CD14-positive monocyte (primary cell): ENCODE measurements around the gene ECPAS. TPM values are rescaled to one million over a fixed set of nuclear protein-coding genes. Genes with fewer than 3 reads are reported as not detected.

ENCODE experiments used
- DNase-seq, 3 donors: peaks; one replicate each; pipeline ENCODE4 v3.0.0-alpha.2; 2011 to 2022
- H2AFZ ChIP-seq: 2 replicates; pipeline ENCODE4 v1.6.0; 2012; ENCODE audit warnings: mild to moderate bottlenecking, low read depth, low read length, inconsistent platforms; ENCODE audit not compliant: insufficient read depth, poor library complexity, severe bottlenecking
- H3K27ac ChIP-seq, 2 donors: 1 replicate in 1 of 2; 2 replicates in 1 of 2; pipeline ENCODE4 v1.5.1; 2012 to 2013; ENCODE audit warnings: low read length in 2 of 2, control low read depth in 1 of 2, inconsistent platforms in 1 of 2, low read depth in 1 of 2, mild to moderate bottlenecking in 1 of 2
- H3K27me3 ChIP-seq, 2 donors: one replicate each; pipeline versions ENCODE4 v1.6.0 to v1.6.1; 2011 to 2013; ENCODE audit warnings: low read length in 2 of 2; ENCODE audit not compliant: control insufficient read depth in 2 of 2, insufficient read depth in 2 of 2
- H3K36me3 ChIP-seq, 2 donors: replicated peaks in 1 of 2; 1 replicate in 1 of 2; 2 replicates in 1 of 2; pipeline versions ENCODE4 v1.5.1 to v1.6.1; 2012 to 2013; ENCODE audit warnings: low read length in 2 of 2, control low read depth in 1 of 2, inconsistent platforms in 1 of 2, mild to moderate bottlenecking in 1 of 2; ENCODE audit not compliant: insufficient read depth in 2 of 2, control insufficient read depth in 1 of 2
- H3K4me1 ChIP-seq, 2 donors: 1 replicate in 1 of 2; 2 replicates in 1 of 2; pipeline versions ENCODE4 v1.5.1 to v1.6.1; 2012 to 2013; ENCODE audit warnings: low read length in 2 of 2, control low read depth in 1 of 2, inconsistent platforms in 1 of 2, mild to moderate bottlenecking in 1 of 2, moderate library complexity in 1 of 2; ENCODE audit not compliant: insufficient read depth in 2 of 2, control insufficient read depth in 1 of 2
- H3K4me2 ChIP-seq: replicated peaks from 2 replicates; pipeline ENCODE3; 2012; ENCODE audit warnings: low read length, moderate library complexity, mild to moderate bottlenecking; ENCODE audit not compliant: poor library complexity, severe bottlenecking; ENCODE audit errors: extremely low read depth
- H3K4me3 ChIP-seq, 3 experiments: fragments of 200-600 bp in 1 of 3; sonication (generic) in 1 of 3; replicated peaks in 1 of 3; 1 replicate in 2 of 3; 2 replicates in 1 of 3; pipeline ENCODE4 v1.5.1; 2011 to 2013; ENCODE audit warnings: low read length in 3 of 3, mild to moderate bottlenecking in 3 of 3, control low read depth in 2 of 3, low read depth in 2 of 3, inconsistent platforms in 1 of 3, moderate library complexity in 1 of 3
- H3K79me2 ChIP-seq: 2 replicates; pipeline ENCODE4 v1.6.0; 2012; ENCODE audit warnings: mild to moderate bottlenecking, control low read depth, inconsistent platforms, low read length, moderate library complexity; ENCODE audit not compliant: insufficient read depth
- H3K9ac ChIP-seq: 2 replicates; pipeline ENCODE4 v1.6.0; 2017; ENCODE audit warnings: low read length, mild to moderate bottlenecking; ENCODE audit not compliant: insufficient read depth, poor library complexity, severe bottlenecking
- H3K9me3 ChIP-seq, 2 donors: replicated peaks in 1 of 2; 1 replicate in 1 of 2; 2 replicates in 1 of 2; pipeline versions ENCODE4 v1.5.1 to v1.6.1; 2012 to 2013; ENCODE audit warnings: low read length in 2 of 2, control low read depth in 1 of 2; ENCODE audit not compliant: control insufficient read depth in 1 of 2, insufficient read depth in 1 of 2
- H4K20me1 ChIP-seq: 2 replicates; pipeline ENCODE4 v1.6.0; 2012; ENCODE audit warnings: mild to moderate bottlenecking, low read length, control low read depth, moderate library complexity; ENCODE audit not compliant: insufficient read depth
- H3K27ac Mint-ChIP-seq, 7 donors: one replicate each; pipeline ENCODE4 v1.8.0; 2020; ENCODE audit warnings: mild to moderate bottlenecking in 7 of 7, mixed read lengths in 7 of 7, moderate library complexity in 6 of 7, inconsistent platforms in 2 of 7
- H3K27me3 Mint-ChIP-seq, 3 donors: one replicate each; pipeline ENCODE4 v1.8.0; 2021 to 2022; ENCODE audit warnings: low read depth in 3 of 3, mild to moderate bottlenecking in 3 of 3, mixed read lengths in 3 of 3, moderate library complexity in 3 of 3, inconsistent platforms in 1 of 3
- H3K36me3 Mint-ChIP-seq, 2 donors: one replicate each; pipeline ENCODE4 v1.8.0; 2020; ENCODE audit warnings: mixed read lengths in 2 of 2, inconsistent platforms in 1 of 2, mild to moderate bottlenecking in 1 of 2
- H3K4me1 Mint-ChIP-seq: one replicate; pipeline ENCODE4 v1.8.0; 2020; ENCODE audit warnings: mild to moderate bottlenecking, mixed read lengths
- H3K4me3 Mint-ChIP-seq, 2 donors: one replicate each; pipeline ENCODE4 v1.8.0; 2020; ENCODE audit warnings: mild to moderate bottlenecking in 2 of 2, mixed read lengths in 2 of 2, moderate library complexity in 1 of 2
- H3K9me3 Mint-ChIP-seq, 7 donors: one replicate each; pipeline ENCODE4 v1.8.0; 2020 to 2022; ENCODE audit warnings: mixed read lengths in 7 of 7, mild to moderate bottlenecking in 6 of 7, moderate library complexity in 6 of 7, inconsistent platforms in 2 of 7
- CTCF ChIP-seq: fragments of 200-600 bp; IDR thresholded peaks from one replicate; pipeline ENCODE4 v1.8.0; 2022; ENCODE audit warnings: antibody characterized with exemption, mild to moderate bottlenecking
- WGBS: methylation state at CpG from one replicate; pipeline ENCODE4 v1.1.5; 2013; ENCODE audit warnings: missing lambda C conversion rate; ENCODE audit not compliant: insufficient coverage; 5-methylcytosine and 5-hydroxymethylcytosine counted together
- intact Hi-C, 2 donors: fragments of 100-400 bp; cut with micrococcal nuclease; formaldehyde crosslinking; loops; one replicate each; pipeline versions ENCODE4 v1.15.0 to v1.15.1; 2023
- polyA plus RNA-seq, 3 donors: library from polyadenylated mRNA; depleted of rRNA in 1 of 3; unstranded in 2 of 3; stranded (reverse) in 1 of 3; fragments of 300-500 nt in 2 of 3; fragments of >200 nt in 1 of 3; fragmentation: Illumina TruSeq in 2 of 3; gene quantifications; 1 replicate in 2 of 3; 2 replicates in 1 of 3; pipeline ENCODE4 v1.2.3, GENCODE V29; 2012 to 2021

Gene ECPAS
- polyA plus RNA-seq, 3 donors = 7.4 to 27.6 (median 15.9) TPM

- Mint-ChIP-seq H3K36me3 (peaks cover 0 to 6% of the 10 kb centered on the region in 2 donors), H3K27ac (peak overlapping the region in 3 of 7 donors; percentile 17 to 62 (median 38)), H3K9me3 (peaks cover 0 to 7% (median 4%) of the 10 kb centered on the region in 7 donors), H3K27me3 (peaks cover 0 to 1% (median 0%) of the 10 kb centered on the region in 3 donors), H3K4me3 (no peak overlapping the region), H3K4me1 (peaks cover 26% of the 10 kb centered on the region)
- intact Hi-C loops = no loop called here
- no peaks in the 10 kb centered on the region for H3K36me3 ChIP-seq
- no peaks in the 10 kb centered on the region for H3K27me3 ChIP-seq
- H4K20me1 ChIP-seq = peaks cover 87% of the 10 kb centered on the region
- peak overlapping the region in 1 of 2 donors; percentile 25 for H3K27ac ChIP-seq
- no peak for TF ChIP-seq CTCF
- no peak overlapping the region for H3K9ac ChIP-seq
- H2AFZ ChIP-seq = no peak overlapping the region
- WGBS = 81% methylated on average over 2 of the region's 2 CpGs
- peaks cover 0 to 4% of the 10 kb centered on the region in 2 donors for H3K9me3 ChIP-seq
- peaks cover 0 to 9% of the 10 kb centered on the region in 2 donors for H3K4me1 ChIP-seq
- DNase-seq = peak; percentile 22 to 31 (median 25)
- peaks cover 100% of the 10 kb centered on the region for H3K79me2 ChIP-seq
- no peak overlapping the region for H3K4me2 ChIP-seq
- H3K4me3 ChIP-seq = no peak overlapping the region
These were observed 21.1 kb downstream of the ECPAS start for GRCh38 chr9:111463048-111463447.

- WGBS = 83% methylated on average over 1 of the region's 7 CpGs
- no peak overlapping the region for H3K4me2 ChIP-seq
- H3K27me3 ChIP-seq = no peaks in the 10 kb centered on the region
- H3K9me3 ChIP-seq = peaks cover 0 to 4% of the 10 kb centered on the region in 2 donors
- Mint-ChIP-seq H3K9me3 (peaks cover 0 to 7% (median 4%) of the 10 kb centered on the region in 7 donors), H3K27ac (peak overlapping the region in 1 of 7 donors; percentile 40), H3K4me3 (no peak overlapping the region), H3K4me1 (peaks cover 13% of the 10 kb centered on the region), H3K27me3 (no peaks in the 10 kb centered on the region), H3K36me3 (peaks cover 0 to 3% of the 10 kb centered on the region in 2 donors)
- no peak overlapping the region for H3K4me3 ChIP-seq
- no peak overlapping the region for H2AFZ ChIP-seq
- peak overlapping the region in 1 of 2 donors; percentile 28 for H3K27ac ChIP-seq
- no peak overlapping the region for H3K9ac ChIP-seq
- TF ChIP-seq CTCF = no peak
- peaks cover 0 to 6% of the 10 kb centered on the region in 2 donors for H3K4me1 ChIP-seq
- H3K36me3 ChIP-seq = peaks cover 0 to 5% of the 10 kb centered on the region in 2 donors
- peaks cover 100% of the 10 kb centered on the region for H3K79me2 ChIP-seq
- H4K20me1 ChIP-seq = peaks cover 94% of the 10 kb centered on the region
- intact Hi-C loops = no loop called here
- no peak for DNase-seq
These were observed 25.8 kb downstream of the ECPAS start for GRCh38 chr9:111458139-111459009.
